Ecto neural progenitor cell (in vitro differentiated cells): ENCODE results near the gene HOXD3.

Experiments
- DNase-seq: peaks from one replicate; pipeline ENCODE4 v3.0.0-alpha.2; 2018; ENCODE audit warnings: low spot score

Gene HOXD3

GRCh38 chr2:176177580-176178037 is 20.5 kb downstream of the HOXD3 start:
- no peak for DNase-seq

DNA sequence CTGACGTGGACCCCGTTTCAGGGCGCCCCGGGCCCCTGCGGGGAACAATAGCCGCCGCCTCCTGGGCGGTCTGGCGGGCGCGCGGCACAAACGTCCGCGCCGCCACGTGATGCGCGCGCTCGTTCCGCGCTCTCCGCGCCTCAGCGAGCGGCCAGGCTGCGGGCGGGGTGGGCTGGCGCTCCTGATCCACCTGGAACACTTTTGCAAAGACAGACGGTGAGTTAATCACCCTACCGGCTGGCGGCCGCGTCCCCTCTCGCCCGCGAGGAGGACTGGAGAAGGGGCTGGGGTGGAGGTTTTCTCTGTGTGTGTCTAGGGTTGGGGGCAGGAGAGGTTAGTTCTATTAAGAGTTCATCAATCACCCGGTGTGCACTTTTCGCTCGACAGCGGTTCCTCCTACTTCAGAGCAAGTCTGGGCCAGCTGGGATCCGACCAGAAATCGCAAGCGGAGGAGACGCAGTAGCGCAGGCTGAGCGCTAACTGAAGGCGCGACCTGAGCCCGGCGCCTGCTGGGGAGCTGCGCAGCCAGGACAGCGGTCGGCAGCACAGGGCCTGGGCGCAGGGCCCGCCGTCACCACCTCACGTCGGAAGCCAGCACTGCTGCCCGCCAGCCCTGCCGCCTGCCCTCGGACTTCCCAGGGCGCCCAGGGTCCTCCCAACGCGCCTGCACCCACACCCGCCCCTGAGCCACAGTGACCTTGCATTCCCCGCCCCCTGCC is 21.1 kb downstream of the HOXD3 start:
- DNase-seq = no peak

DNA sequence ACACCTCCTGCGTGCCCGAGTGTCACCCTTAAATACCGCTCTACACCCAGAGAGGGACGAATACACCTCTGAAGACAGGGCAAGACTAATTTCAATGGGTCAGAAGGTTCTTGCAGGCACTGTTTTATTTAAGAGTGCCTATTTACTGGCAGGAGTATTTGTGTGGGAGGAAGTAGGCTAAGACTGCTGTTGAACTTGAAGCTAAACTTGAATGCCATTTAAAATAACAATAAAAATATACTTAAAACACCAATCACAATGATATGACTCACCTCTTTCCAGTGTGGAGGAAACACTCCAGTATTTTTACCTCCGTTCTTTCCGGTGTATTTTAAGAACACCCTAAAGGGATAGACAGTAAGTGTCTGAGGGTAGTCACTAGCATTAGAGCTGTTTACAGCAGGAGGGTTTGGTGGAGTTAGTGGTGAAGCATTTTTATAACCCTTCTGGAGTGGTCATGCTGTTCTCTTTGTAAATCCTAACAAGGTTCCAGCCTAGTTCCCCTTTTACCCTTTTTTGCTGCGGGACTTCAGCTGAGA is 21.7 kb downstream of the HOXD3 start:
- DNase-seq = no peak

- no peak for DNase-seq
Observed at GRCh38 chr2:176181551-176181950, 24.4 kb downstream of the HOXD3 start.

DNA sequence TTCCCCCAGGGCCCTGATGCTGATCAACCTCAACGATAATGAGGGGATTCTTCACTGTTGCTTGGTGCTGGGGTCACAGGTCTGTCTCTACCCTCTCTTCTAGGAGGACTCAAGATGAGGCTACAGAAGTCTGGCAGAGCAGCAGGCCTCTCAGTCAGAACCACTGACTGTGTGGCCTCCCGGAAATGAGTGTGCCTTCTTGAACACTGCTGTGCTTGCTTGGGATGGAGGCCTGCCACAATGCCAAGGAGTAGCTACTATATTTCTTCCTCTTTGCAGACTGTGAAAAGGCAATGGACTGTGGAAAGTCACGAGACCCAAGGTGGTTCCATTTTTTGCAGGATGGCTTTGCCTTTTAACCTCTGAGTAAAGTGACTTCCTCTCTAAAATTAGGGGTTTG is 25.6 kb downstream of the HOXD3 start:
- DNase-seq = no peak

DNA sequence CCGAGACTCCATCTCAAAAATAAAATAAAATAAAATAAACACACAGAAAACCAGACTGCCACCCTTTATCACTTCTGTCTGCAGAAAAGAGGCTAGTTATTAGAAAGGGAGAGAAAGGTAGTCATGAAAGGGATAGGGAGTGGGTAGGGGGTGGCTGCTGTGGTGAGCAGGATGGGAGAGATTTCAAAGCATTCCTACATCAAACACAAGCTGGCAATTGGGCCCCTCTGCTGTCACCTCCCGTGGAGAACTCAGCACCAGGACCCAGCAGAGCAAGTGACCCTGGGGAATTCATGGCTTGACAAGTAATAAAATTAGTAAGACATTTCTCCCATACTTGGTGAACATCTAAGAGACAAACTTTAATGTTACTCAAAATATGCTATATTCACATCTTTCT is 27.6 kb downstream of the HOXD3 start:
- DNase-seq = no peak

- no peak for DNase-seq
Observed at GRCh38 chr2:176186024-176186423, 28.9 kb downstream of the HOXD3 start.

- no peak for DNase-seq
Observed at GRCh38 chr2:176187200-176187898, 30.2 kb downstream of the HOXD3 start.

DNA sequence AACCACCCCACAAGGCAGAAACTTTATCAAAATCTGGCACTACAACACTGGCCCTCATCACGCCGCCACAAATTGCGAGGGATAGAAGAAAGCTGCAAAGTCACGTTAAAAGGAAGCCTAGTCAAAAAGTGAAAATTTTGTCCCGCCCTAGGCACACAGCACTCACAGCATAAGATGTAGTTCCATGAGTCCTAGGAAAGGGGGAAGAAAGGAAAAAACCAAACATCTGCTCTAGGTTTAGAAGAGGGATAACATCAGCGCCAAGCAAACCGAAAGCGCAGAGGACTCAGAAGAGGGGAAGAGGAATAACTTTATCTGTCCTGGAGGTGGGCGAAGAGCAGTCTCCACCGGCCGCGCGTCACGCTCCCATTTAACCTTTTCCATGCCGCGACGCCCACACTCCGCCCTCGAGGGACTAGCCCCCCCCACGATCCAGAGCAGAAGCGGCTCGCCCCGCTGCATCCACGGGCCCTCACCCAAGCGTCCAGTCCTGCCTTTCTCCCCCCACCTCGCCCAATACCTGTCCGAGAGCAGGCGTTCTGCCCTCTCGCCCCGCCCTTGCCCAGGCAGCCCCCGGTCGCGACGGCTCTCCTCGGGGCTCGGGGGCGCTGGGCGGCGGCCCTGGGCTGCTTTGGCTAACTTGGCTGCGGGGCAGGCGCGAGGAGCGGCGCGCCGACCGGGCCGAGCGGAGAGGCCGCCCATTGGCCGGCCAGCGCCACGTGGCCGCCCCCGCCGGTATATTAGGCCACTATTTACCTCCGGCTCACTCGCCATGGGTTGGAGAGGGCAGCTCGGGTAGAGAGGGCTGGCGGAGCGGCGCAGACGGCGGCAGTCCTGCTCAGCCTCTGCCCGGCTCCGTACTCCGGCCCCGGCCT is 31.0 kb downstream of the HOXD3 start, which contains the start of gene HOXD1:
TSS of gene HOXD1 (plus strand) at position 770 of the 875 bp plus-strand sequence. CDS start 134 bp downstream, outside the sequence.
- peak; percentile 61 for DNase-seq

GRCh38 chr2:176188774-176189680 is 31.9 kb downstream of the HOXD3 start:
- DNase-seq = peak; percentile 58

DNA sequence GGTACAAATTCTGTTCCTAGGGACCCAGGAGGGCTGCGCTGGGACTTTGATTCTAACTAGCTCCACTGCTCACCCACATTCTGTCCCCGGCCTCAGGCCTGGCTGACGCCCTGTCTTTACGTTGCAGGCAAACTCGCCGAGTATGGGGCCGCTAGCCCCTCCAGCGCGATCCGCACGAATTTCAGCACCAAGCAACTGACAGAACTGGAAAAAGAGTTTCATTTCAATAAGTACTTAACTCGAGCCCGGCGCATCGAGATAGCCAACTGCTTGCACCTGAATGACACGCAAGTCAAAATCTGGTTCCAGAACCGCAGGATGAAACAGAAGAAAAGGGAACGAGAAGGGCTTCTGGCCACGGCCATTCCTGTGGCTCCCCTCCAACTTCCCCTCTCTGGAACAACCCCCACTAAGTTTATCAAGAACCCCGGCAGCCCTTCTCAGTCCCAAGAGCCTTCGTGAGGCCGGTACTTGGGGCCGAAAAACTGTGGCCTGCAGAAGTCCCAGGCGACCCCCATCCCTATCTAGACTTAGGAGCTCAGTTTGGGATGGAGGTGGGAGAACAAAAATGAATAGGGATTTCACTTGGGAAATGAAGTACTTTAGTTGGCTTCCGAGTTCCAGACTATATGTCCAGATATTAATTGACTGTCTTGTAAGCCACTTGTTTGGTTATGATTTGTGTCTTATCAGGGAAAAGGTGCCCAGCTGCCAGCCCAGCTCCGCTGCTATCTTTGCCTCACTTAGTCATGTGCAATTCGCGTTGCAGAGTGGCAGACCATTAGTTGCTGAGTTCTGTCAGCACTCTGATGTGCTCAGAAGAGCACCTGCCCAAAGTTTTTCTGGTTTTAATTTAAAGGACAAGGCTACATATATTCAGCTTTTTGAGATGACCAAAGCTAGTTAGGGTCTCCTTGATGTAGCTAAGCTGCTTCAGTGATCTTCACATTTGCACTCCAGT is 32.9 kb downstream of the HOXD3 start:
- DNase-seq = peak; percentile 54

GRCh38 chr2:176192351-176192750 is 35.2 kb downstream of the HOXD3 start:
- no peak for DNase-seq

- no peak for DNase-seq
Observed at GRCh38 chr2:176193048-176193447, 35.9 kb downstream of the HOXD3 start.

- no peak for DNase-seq
Observed at GRCh38 chr2:176199902-176200301, 42.8 kb downstream of the HOXD3 start.

GRCh38 chr2:176200971-176201370 is 43.9 kb downstream of the HOXD3 start:
- no peak for DNase-seq

GRCh38 chr2:176202491-176202890 is 45.4 kb downstream of the HOXD3 start:
- DNase-seq = no peak

DNA sequence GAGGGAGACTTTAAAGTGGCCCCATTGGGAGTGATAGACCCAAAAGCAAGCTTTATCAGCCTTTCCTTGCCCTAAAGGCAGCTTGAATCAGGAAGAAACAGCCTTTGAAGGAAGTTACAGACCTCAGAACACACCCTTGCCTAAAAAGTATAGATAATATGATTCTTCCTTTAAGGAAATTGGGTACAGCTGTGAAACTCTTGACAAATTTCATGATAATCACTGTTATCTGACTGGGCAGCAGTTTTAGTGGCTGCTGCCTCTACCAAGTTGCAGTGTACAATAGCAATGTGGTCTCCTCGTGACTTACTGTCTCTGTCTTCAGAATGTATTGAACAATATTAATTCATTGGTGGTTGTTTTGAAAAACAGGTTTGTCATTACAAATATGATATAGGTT is 48.0 kb downstream of the HOXD3 start:
- no peak for DNase-seq

- no peak for DNase-seq
Observed at GRCh38 chr2:176206136-176206535, 49.0 kb downstream of the HOXD3 start.

DNA sequence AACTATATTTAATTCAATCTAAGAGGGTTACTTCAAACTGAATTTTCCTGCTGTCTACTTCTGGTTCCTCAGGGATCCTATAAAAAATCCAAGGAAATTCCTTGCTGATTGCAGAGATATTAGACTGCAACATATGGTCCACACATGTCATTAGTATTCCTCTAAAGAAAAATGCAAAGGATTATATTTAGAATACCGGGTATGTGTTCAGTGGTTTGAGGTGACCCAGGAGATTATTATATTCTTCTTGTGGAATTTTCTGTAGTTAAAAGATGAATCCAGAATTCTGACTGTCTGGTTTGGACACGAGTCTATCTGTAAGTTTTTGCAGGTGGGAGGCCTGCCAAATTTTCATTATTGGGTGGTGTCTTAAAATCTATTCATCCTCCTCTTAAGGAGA is 49.6 kb downstream of the HOXD3 start:
- no peak for DNase-seq

DNA sequence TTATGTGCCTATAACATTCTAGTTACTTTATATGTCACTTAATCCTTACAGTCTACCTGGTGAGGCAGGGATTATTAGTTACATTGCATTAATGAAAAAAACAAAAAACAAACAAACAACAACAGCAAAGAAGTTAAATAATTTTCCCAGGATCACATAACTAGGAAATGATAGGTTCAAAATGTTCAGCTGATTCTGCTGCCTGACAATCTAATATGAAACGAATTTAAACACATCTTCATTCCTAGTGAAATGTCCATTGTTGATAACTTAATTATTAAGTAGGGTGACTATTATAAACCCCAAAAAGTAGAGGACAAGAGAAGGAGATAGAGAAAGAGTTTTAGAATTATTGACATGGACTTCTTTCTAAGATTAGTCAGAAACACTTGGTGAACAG is 54.0 kb downstream of the HOXD3 start:
- no peak for DNase-seq
